ENCODE measurements around the gene RANBP17.

The RANBP17 gene

DNA sequence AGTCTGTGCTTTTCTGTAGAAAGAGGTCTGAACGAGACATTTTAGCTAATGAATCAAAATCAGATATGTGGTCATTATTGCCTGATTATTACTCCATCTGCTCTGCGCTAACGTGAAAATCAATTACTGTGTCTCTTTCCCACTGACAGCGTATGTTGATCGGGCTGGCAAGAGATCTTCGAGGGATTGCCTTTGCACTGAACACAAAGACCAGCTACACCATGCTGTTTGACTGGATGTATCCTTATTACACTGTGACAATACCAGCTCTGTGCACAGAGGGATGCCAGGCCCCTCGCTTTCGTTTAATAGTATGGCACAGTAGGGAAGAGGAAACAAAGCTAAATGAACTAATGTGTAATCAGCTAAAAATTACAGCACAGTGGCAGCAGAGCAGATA lies 343.6 kb downstream of the RANBP17 start:
- no peak for DNase-seq (ENCODE audit: low read depth)
- no peak overlapping the region for H3K4me3 ChIP-seq (ENCODE audit: low read depth, low read length)
- TF ChIP-seq, protein P1, sequence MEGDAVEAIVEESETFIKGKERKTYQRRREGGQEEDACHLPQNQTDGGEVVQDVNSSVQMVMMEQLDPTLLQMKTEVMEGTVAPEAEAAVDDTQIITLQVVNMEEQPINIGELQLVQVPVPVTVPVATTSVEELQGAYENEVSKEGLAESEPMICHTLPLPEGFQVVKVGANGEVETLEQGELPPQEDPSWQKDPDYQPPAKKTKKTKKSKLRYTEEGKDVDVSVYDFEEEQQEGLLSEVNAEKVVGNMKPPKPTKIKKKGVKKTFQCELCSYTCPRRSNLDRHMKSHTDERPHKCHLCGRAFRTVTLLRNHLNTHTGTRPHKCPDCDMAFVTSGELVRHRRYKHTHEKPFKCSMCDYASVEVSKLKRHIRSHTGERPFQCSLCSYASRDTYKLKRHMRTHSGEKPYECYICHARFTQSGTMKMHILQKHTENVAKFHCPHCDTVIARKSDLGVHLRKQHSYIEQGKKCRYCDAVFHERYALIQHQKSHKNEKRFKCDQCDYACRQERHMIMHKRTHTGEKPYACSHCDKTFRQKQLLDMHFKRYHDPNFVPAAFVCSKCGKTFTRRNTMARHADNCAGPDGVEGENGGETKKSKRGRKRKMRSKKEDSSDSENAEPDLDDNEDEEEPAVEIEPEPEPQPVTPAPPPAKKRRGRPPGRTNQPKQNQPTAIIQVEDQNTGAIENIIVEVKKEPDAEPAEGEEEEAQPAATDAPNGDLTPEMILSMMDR (IDR thresholded peaks at IDR 0.05; ENCODE audit: low read depth, low read length, missing control alignments): no peak
- in situ Hi-C loops (cut with HindIII; ENCODE audit: low sequenced_read_pairs): no loop called here

DNA sequence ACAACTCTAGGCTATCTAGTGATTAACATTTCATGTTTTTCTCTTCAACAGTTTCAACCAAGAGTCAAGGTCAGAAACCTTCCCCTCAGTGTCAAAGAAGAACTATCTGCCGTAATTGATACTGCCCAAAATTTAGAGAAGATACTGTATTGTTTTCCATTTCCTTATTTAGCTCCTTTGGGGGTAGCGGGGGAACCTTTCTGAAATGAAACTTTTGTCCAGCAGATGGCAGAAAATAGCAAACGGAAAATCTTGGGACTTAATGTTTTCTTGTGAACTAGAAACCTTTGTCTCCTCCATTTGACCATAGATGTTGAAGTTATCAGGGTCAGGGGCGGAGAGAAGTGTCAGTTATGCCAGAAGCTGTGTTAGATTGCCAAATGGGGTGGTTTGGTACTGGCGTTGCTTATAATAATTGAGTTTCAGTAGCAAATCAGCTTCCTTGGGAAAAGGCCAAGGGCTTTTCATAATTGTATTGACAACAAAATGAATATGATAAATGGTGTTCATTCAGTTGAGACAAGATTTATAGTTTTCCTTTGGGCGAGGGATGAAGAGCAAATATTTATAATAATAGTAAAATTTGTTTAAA lies 345.5 kb downstream of the RANBP17 start:
- TF ChIP-seq, protein P1 (IDR thresholded peaks at IDR 0.05; ENCODE audit: low read depth, low read length, missing control alignments): peak; percentile 66
- DNase-seq (ENCODE audit: low read depth): peak; percentile 18
- in situ Hi-C loops (cut with HindIII; ENCODE audit: low sequenced_read_pairs): no loop called here
- H3K4me3 ChIP-seq (ENCODE audit: low read depth, low read length): no peak overlapping the region

DNA sequence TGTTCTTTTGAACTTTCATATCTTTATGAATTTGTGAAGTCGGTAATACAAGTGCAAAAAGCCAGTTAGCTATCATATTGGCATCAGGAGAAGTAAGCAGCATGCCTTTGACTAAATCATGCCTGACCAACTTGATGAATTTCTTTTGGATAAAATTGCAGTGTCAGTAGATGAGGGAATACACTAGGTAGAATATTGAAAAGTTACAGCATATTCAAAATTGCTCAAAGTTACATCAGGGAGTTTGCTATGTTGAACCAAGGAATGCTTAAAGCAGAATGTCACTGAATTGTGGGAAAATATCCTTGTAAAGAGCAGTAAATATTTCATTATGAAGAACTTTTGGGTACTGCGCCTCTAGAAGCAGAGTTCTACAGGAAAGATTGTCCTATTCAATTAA lies 360.1 kb downstream of the RANBP17 start:
- H3K4me3 ChIP-seq (ENCODE audit: low read depth, low read length): no peak overlapping the region
- DNase-seq (ENCODE audit: low read depth): no peak
- in situ Hi-C loops (cut with HindIII; ENCODE audit: low sequenced_read_pairs): no loop called here
- TF ChIP-seq, protein P1 (IDR thresholded peaks at IDR 0.05; ENCODE audit: low read depth, low read length, missing control alignments): no peak

DNA sequence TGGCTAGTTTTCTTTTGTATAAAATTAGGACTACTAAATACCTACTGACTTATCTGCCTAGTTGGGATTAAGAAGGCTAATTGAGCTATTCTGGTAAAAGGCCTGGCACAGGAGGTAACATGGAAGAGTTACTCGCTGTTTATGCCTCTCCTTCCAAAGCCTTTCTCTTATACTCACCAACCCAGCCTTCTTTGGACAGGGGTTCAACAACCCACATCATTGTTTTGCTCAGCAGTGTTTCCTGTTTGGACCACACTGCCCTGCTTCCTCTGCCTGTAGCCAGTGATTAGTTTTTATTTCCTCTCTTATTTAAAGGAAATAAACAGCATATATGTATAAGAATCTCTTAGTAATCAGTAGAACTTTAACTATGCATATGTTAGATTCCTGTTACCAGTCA lies 362.1 kb downstream of the RANBP17 start:
- in situ Hi-C loops (cut with HindIII; ENCODE audit: low sequenced_read_pairs): no loop called here
- H3K4me3 ChIP-seq (ENCODE audit: low read depth, low read length): no peak overlapping the region
- TF ChIP-seq, protein P1 (IDR thresholded peaks at IDR 0.05; ENCODE audit: low read depth, low read length, missing control alignments): no peak
- no peak for DNase-seq (ENCODE audit: low read depth)

DNA sequence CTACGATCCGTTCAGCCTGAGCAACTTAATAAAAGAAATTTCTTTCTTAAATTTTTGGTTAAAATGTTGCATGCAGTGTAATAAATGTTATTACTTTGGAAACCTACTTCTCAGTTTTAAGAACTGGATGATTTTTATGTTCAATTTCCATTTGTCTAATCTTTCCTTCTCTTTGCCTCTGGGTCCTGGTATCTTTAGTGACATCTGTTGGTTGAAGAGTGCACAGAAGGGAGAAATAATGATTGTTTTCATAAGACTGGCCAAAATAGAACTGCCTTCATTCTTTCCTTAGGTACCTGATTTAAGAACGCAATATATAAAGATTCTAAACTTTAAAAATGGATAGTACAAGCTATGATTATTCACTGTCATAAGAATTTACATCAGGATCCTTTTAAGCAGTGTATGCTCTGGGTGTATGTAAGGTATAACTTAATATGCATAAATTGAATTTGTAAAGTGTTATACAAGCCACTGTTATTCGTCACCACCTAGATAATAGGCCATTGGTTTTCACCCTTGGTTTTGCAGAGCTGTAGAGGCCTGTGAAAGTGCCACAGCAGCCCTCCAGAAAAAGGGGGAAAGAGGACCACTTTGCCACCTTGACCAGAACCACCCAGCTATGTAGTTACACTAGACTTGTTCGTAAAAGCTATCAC lies 364.4 kb downstream of the RANBP17 start:
- in situ Hi-C loops (cut with HindIII; ENCODE audit: low sequenced_read_pairs): no loop called here
- no peak overlapping the region for H3K4me3 ChIP-seq (ENCODE audit: low read depth, low read length)
- TF ChIP-seq, protein P1 (IDR thresholded peaks at IDR 0.05; ENCODE audit: low read depth, low read length, missing control alignments): peak; percentile 35
- DNase-seq (ENCODE audit: low read depth): peak; percentile 1

DNA sequence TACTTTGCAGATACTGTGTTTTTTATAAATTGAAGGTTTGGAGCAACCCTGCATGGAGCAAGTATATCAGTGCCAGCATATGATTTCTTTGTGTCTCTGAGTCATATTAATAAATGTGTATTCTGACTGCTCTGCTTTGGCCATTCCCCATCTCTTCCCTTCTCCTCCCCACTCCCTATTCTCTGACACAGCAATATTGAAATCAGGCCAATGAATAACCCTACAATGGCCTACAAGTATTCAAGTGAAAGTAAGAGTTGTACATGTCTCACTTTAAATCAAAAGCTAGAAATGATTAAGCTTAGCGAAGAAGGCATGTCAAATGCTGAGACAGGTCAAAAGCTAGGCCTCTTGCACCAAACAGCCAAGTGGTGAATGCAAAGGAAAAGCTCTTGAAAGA lies 365.0 kb downstream of the RANBP17 start:
- TF ChIP-seq, protein P1 (IDR thresholded peaks at IDR 0.05; ENCODE audit: low read depth, low read length, missing control alignments): no peak
- no peak for DNase-seq (ENCODE audit: low read depth)
- H3K4me3 ChIP-seq (ENCODE audit: low read depth, low read length): no peak overlapping the region

More for the DNA sequence above, 365.0 kb downstream of the RANBP17 start:
- in situ Hi-C loops (cut with HindIII; ENCODE audit: low sequenced_read_pairs): no loop called here

Data from astrocyte of the cerebellum (primary cell).